HFF-Myc (cell line): ENCODE measurements around the gene CNRIP1.
A peak's percentile ranks its signal among the peaks of the same experiment; 100 is the strongest.
"Not testable (repeated sequence)": the region's sequence is repeated elsewhere in the genome, so short reads cannot be mapped to it uniquely, and the experiment has no call there.

Experiments
- DNase-seq: peaks from one replicate; pipeline ENCODE4 v3.0.0-alpha.2; 2011; ENCODE audit warnings: low read depth; ENCODE audit errors: extremely low read depth
- H3K4me3 ChIP-seq: replicated peaks from 2 replicates; pipeline ENCODE4 v1.5.1; 2011; ENCODE audit warnings: low read depth, mild to moderate bottlenecking, control low read depth, low read length
- CTCF ChIP-seq: IDR thresholded peaks from 2 replicates; pipeline ENCODE4 v1.5.1; 2012; ENCODE audit warnings: mild to moderate bottlenecking, low read depth, low read length, control low read depth; ENCODE audit errors: missing control alignments

CNRIP1 gene

GRCh38 chr2:68325056-68325455 is 5.3 kb upstream of the CNRIP1 start:
- H3K4me3 ChIP-seq, result no peak overlapping the region
- no peak for DNase-seq
- TF ChIP-seq CTCF, result no peak

DNA sequence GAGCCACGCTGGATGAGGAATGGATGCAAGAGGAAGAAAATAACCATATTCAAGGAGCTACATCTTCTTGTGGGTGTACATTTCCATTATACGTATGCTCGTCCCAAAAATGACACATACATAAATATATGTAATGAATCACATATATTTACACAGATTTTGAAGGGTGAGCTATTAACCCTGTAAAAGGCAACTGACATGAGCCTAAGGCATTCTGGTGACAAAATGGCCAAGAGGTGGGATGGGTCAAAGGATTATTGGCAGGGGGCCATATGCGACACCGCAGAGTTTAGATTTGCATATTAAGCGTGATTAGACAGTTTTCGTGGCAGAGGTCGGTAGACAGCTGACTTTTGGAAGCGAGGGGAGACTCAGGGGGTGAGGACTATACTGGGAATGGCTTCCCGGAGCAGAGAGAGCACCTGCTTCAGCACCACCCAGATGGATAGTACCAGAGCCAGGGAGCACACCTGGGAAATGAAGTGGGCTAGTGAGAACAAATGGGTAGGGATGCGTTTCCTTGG is 431 bp upstream of the CNRIP1 start:
- H3K4me3 ChIP-seq, result peak overlapping the region; percentile 82
- DNase-seq, result no peak
- no peak for TF ChIP-seq CTCF

- H3K4me3 ChIP-seq, result peak overlapping the region; percentile 82
- DNase-seq, result no peak
- no peak for TF ChIP-seq CTCF
Observed at GRCh38 chr2:68318914-68319397, 793 bp downstream of the CNRIP1 start.

DNA sequence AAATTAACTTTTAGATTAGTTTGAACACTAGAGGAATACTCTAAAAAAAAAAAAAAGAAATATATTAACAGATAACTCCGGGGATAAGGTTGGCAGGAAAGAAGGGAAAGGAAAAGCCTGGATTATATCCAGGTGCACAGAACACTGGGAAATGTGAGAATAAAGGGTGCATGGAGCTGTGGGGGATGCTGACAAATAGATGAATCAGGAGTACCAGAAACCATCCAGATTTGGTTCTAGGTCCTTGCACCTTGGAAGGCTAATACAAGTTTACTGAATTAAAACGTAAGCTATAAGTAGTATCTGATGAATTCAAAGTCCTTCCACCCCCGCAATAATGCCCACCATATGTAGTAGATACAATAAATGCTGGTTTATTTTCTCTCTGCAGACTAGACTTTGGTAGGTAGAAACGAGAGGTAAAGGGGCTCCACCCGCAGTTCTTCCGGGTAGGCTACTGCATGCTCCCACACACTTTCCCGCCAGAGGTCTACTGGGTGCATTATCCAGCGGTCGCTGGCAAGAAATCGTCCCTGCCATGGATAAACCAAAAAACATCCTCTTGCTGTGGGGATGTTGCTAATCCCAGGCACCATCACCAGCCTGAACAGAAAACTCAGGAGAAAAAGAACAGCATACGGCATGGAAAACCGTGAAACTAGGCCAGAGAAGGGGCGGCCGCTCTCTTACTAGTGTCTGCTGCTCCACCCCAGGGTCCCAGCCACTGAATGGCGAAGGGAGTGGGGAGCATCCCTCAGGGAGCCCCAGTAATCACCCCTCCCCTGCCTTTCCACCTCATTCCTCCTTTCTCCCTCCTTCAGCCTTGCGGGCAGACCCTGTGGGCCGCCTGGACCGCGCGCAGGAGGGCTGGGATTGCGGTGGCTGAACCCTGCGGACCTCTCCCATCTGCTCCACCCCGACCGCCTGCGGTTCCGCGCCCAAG is 1.5 kb downstream of the CNRIP1 start:
- DNase-seq, result no peak
- H3K4me3 ChIP-seq, result peak overlapping the region; percentile 82
- no peak for TF ChIP-seq CTCF

DNA sequence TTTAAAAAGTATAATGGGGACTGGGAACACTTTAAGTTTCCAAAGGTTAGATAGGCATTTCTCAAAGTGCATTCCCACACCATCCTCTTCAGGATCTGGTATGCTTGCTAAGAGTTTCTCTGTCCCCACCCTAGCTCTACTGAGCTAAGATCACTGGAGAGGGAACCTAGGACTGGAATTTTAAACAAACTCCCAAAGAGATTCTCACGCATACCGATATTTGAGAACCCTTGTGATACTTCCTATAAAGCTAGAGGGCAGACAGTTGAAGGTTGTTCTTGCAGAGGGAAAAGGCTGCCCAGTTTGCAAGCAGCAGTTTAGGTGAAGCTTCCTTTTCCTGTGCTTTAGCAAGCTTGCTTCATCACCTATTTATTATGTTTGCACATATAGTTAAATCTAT is 3.6 kb downstream of the CNRIP1 start:
- no peak overlapping the region for H3K4me3 ChIP-seq
- no peak for DNase-seq
- no peak for TF ChIP-seq CTCF

DNA sequence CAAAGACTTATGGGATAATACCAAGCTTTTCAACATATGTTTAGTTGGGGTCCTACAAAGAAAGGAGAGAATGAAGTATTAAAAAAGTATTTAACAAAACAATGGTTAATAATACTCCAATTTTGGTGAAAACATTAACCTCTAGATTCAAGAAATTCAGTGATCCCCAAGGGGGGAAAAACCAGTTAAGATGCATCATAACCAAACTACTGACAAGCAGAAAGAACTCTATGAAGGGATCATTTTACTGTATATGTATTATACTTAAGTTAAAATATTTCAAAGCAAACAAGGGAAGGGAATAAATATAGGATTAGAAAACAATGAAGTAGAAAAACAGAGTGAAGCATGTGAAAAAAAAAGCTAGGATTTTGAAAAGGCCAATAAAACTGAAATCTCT is 8.7 kb downstream of the CNRIP1 start:
- H3K4me3 ChIP-seq, result no peak overlapping the region
- DNase-seq, result no peak
- TF ChIP-seq CTCF, result no peak

- TF ChIP-seq CTCF, result no peak
- no peak overlapping the region for H3K4me3 ChIP-seq
Observed at GRCh38 chr2:68309426-68309825, 10.3 kb downstream of the CNRIP1 start.

DNA sequence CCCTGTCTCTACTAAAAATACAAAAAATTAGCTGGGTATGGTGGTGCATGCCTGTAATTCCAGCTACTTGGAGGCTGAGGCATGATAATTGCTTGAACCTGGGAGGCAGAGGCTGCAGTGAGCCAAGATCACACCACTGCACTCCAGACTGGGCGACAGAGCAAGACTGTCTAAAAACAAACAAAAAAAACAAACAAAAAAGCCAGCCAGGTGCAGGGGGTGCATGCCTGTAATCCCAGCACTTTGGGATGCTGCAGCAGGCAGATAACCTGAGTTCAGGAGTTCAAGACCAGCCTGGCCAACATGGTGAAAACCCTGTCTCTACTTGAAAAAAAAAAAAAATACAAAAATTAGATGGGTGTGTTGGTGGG is 15.9 kb downstream of the CNRIP1 start:
- not testable (repeated sequence) for H3K4me3 ChIP-seq, DNase-seq

More at GRCh38 chr2:68309426-68309825, 10.3 kb downstream of the CNRIP1 start:
- no peak for DNase-seq
